GM12801 (cell line): Measurements from ENCODE around the gene DHRS13.

Source experiments
- TF ChIP-seq, protein P1 (sequence below): IDR thresholded peaks from one replicate; pipeline ENCODE4 v1.5.1; 2011; ENCODE audit warnings: control low read depth; ENCODE audit not compliant: insufficient read length; ENCODE audit errors: extremely low read depth

DHRS13 gene

GRCh38 chr17:28929787-28930186, 26.9 kb upstream of the DHRS13 start:
- TF ChIP-seq, protein P1, sequence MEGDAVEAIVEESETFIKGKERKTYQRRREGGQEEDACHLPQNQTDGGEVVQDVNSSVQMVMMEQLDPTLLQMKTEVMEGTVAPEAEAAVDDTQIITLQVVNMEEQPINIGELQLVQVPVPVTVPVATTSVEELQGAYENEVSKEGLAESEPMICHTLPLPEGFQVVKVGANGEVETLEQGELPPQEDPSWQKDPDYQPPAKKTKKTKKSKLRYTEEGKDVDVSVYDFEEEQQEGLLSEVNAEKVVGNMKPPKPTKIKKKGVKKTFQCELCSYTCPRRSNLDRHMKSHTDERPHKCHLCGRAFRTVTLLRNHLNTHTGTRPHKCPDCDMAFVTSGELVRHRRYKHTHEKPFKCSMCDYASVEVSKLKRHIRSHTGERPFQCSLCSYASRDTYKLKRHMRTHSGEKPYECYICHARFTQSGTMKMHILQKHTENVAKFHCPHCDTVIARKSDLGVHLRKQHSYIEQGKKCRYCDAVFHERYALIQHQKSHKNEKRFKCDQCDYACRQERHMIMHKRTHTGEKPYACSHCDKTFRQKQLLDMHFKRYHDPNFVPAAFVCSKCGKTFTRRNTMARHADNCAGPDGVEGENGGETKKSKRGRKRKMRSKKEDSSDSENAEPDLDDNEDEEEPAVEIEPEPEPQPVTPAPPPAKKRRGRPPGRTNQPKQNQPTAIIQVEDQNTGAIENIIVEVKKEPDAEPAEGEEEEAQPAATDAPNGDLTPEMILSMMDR = no peak

DNA sequence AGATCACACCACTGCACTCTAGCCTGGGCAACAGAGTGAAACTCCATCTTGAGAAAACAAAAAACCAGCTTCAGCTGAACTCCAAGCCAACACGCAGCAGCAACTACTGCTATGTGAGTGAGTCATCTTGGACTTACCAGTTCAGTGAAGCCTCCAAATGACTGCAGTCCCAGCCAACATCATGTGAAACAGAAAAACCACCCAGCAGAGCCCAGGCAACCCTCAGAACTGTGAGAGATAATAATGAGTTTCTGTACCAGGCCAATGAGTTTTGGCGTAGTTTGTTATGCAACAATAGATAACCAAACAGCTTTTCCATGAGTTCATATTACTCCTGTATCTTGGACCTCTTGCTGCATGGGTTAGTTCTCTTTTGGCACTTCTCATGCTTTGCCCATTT, 25.2 kb upstream of the DHRS13 start:
- TF ChIP-seq, protein P1 = no peak

DNA sequence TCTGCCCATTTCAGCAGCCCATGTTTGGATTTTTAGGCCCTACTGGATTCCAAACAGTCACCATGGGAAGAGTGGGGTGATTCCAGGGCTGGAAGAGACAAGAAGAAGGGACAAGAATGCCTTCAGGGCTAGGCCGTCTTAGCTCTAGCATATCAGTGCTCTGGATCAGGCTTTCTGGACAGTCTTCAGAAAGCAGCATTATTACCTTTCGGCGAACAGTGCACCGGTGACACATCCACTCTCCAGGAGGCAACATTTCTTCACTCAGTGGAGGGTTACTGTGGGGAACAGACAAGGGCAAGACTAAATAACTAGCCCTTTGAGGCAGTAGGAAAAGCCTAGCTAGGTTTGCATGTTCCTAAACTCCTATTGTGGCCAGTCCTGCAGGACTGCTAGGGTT, 23.9 kb upstream of the DHRS13 start:
- TF ChIP-seq, protein P1 = no peak

DNA sequence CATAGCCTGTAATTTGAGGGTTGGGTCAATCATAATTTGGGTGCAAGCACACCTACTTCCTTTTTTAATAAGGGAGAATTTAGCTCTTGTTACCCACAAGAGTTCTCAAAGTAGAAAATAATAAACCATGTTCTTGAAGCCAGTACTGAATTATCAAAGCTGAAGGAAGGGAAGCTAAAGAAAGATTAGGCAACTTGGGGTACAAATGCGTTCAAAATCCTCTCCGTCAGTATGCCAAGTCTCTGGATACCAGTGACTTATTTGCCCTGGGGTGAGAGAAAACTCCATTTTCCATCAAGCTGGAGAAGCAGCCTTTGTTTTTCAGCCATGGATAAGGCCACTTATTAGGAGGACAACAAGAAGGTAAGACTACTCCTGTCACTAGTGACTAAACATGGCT, 23.5 kb upstream of the DHRS13 start:
- TF ChIP-seq, protein P1 = no peak

GRCh38 chr17:28925912-28926365, 23.1 kb upstream of the DHRS13 start:
- TF ChIP-seq, protein P1 = no peak

GRCh38 chr17:28920201-28920600, 17.3 kb upstream of the DHRS13 start:
- TF ChIP-seq, protein P1 = no peak

DNA sequence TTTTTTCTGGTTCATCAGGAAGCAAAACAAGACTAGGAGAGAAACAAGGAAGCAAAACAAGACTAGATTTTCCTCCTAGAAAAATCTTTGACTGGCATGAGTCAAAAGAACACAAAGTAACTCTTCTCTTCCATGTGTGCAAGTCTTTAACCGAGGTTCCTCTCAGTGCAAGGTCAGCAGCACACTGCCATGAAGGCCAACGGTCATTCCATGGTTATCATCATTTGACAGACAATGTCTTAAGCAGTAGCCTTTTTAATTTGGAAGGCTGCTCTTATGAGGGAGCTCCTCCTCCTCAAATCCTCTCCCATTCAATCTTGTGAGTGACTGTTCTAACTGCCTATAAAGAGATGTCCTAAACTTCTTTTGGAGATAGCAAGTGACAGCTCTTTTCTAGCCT, 15.4 kb upstream of the DHRS13 start:
- TF ChIP-seq, protein P1 = no peak

GRCh38 chr17:28917465-28917864, 14.6 kb upstream of the DHRS13 start:
- TF ChIP-seq, protein P1 = no peak
